Neuronal stem cell (in vitro differentiated cells): ENCODE data around the gene SERPINA9.

Source experiments
- DNase-seq: peaks from one replicate; pipeline ENCODE4 v3.0.0-alpha.2; 2013; ENCODE audit warnings: low spot score
- H2AFZ ChIP-seq: one replicate; pipeline ENCODE4 v1.6.1; 2013; ENCODE audit warnings: mild to moderate bottlenecking, low read length, inconsistent platforms
- H2AK5ac ChIP-seq: 2 replicates; pipeline ENCODE4 v1.6.1; 2013; ENCODE audit warnings: low read depth, mild to moderate bottlenecking, inconsistent platforms, low read length, moderate library complexity, mixed read lengths
- H2BK120ac ChIP-seq: 2 replicates; pipeline ENCODE4 v1.6.1; 2013; ENCODE audit warnings: low read depth, mild to moderate bottlenecking, inconsistent platforms, low read length, moderate library complexity, mixed read lengths
- H2BK12ac ChIP-seq: one replicate; pipeline ENCODE4 v1.6.1; 2013; ENCODE audit warnings: low read length, inconsistent platforms
- H2BK15ac ChIP-seq: 2 replicates; pipeline ENCODE4 v1.6.1; 2013; ENCODE audit warnings: mild to moderate bottlenecking, low read length, inconsistent platforms, mixed read lengths
- H2BK5ac ChIP-seq: one replicate; pipeline ENCODE4 v1.6.1; 2013; ENCODE audit warnings: inconsistent platforms, mild to moderate bottlenecking, low read length, moderate library complexity
- H3K14ac ChIP-seq: one replicate; pipeline ENCODE4 v1.6.1; 2013; ENCODE audit warnings: low read length, inconsistent platforms
- H3K18ac ChIP-seq: 2 replicates; pipeline ENCODE4 v1.6.1; 2013; ENCODE audit warnings: low read length, inconsistent platforms
- H3K23ac ChIP-seq: 2 replicates; pipeline ENCODE4 v1.6.1; 2013; ENCODE audit warnings: low read depth, mild to moderate bottlenecking, mixed read lengths, low read length, inconsistent platforms; ENCODE audit not compliant: poor library complexity
- H3K27ac ChIP-seq: replicated peaks from 3 replicates; pipeline ENCODE4 v1.5.1; 2013; ENCODE audit warnings: low read length, inconsistent platforms
- H3K27me3 ChIP-seq, 3 experiments: 2 replicates each; pipeline ENCODE4 v1.6.1; 2013; ENCODE audit warnings: low read length in 3 of 3, mild to moderate bottlenecking in 2 of 3, inconsistent platforms in 1 of 3, low read depth in 1 of 3, mixed read lengths in 1 of 3, moderate library complexity in 1 of 3; ENCODE audit not compliant: control insufficient read depth in 3 of 3, insufficient read depth in 3 of 3
- H3K36me3 ChIP-seq, 2 donors: replicated peaks in 1 of 2; 2 replicates each; pipeline ENCODE4 v1.6.1; 2013; ENCODE audit warnings: low read length in 2 of 2; ENCODE audit not compliant: control insufficient read depth in 2 of 2, insufficient read depth in 2 of 2
- H3K4ac ChIP-seq: 2 replicates; pipeline ENCODE4 v1.6.1; 2013; ENCODE audit warnings: inconsistent platforms, mild to moderate bottlenecking, low read length, moderate library complexity
- H3K4me1 ChIP-seq, 2 donors: 1 replicate in 1 of 2; 2 replicates in 1 of 2; pipeline ENCODE4 v1.6.1; 2013; ENCODE audit warnings: low read length in 2 of 2, low read depth in 1 of 2; ENCODE audit not compliant: control insufficient read depth in 2 of 2, insufficient read depth in 1 of 2
- H3K4me2 ChIP-seq: one replicate; pipeline ENCODE4 v1.6.1; 2013; ENCODE audit warnings: mild to moderate bottlenecking, low read length, inconsistent platforms; ENCODE audit not compliant: insufficient read depth, poor library complexity, severe bottlenecking
- H3K4me3 ChIP-seq, 2 donors: 2 replicates each; pipeline ENCODE4 v1.5.1; 2013; ENCODE audit warnings: low read length in 2 of 2, mild to moderate bottlenecking in 2 of 2, inconsistent platforms in 1 of 2, moderate library complexity in 1 of 2
- H3K79me1 ChIP-seq: one replicate; pipeline ENCODE4 v1.6.1; 2013; ENCODE audit warnings: low read depth, mild to moderate bottlenecking, inconsistent platforms, low read length, moderate library complexity
- H3K9ac ChIP-seq: one replicate; pipeline ENCODE4 v1.6.1; 2013; ENCODE audit warnings: mild to moderate bottlenecking, low read depth, low read length, inconsistent platforms; ENCODE audit not compliant: poor library complexity
- H3K9me3 ChIP-seq, 2 donors: replicated peaks in 1 of 2; 2 replicates each; pipeline versions ENCODE3 to v1.6.1; 2013; ENCODE audit warnings: low read length in 2 of 2, mild to moderate bottlenecking in 2 of 2, inconsistent platforms in 1 of 2, low read depth in 1 of 2, mixed read lengths in 1 of 2, moderate library complexity in 1 of 2; ENCODE audit not compliant: control insufficient read depth in 2 of 2, insufficient read depth in 1 of 2
- H4K8ac ChIP-seq: one replicate; pipeline ENCODE4 v1.6.1; 2013; ENCODE audit warnings: low read depth, mild to moderate bottlenecking, inconsistent platforms, low read length, moderate library complexity
- H4K91ac ChIP-seq: one replicate; pipeline ENCODE4 v1.6.1; 2013; ENCODE audit warnings: low read length, low read depth, mild to moderate bottlenecking, inconsistent platforms; ENCODE audit not compliant: poor library complexity
- WGBS, 2 donors: extraction: QIAGEN DNeasy Blood & Tissue Kit; methylation state at CpG; one replicate each; pipeline ENCODE4 v1.1.7; 2013; ENCODE audit warnings: missing lambda C conversion rate in 2 of 2, mixed read lengths in 1 of 2; ENCODE audit not compliant: insufficient read length in 2 of 2, insufficient replicate concordance in 1 of 2; ENCODE audit errors: extremely low coverage in 2 of 2; 5-methylcytosine and 5-hydroxymethylcytosine counted together

SERPINA9 gene

GRCh38 chr14:94441130-94441529 is 34.9 kb downstream of the SERPINA9 start:
- Histone ChIP-seq H4K91ac (no peak overlapping the region), H2BK120ac (no peak overlapping the region), H2BK5ac (no peak overlapping the region), H3K79me1 (no peaks in the 10 kb centered on the region), H4K8ac (no peak overlapping the region), H3K14ac (peak overlapping the region; percentile 12), H3K9ac (no peak overlapping the region), H3K36me3 (no peaks in the 10 kb centered on the region), H3K4me1 (no peaks in the 10 kb centered on the region), H2AK5ac (no peak overlapping the region), H3K23ac (no peak overlapping the region), H3K4me2 (no peak overlapping the region), H2BK15ac (no peak overlapping the region), H3K4ac (no peak overlapping the region), H3K27me3 (no peaks in the 10 kb centered on the region), H2BK12ac (no peak overlapping the region), H2AFZ (no peak overlapping the region), H3K27ac (no peak overlapping the region), H3K18ac (no peak overlapping the region), H3K4me3 (peak overlapping the region in 1 of 2 donors; percentile 31), H3K9me3 (no peaks in the 10 kb centered on the region)
- no CpG with 5 or more reads among the region's 4 CpGs for WGBS, 2 donors
- no peak for DNase-seq

- no peak overlapping the region for H3K27ac ChIP-seq
- no peaks in the 10 kb centered on the region for H3K79me1 ChIP-seq
Observed at GRCh38 chr14:94439453-94440057, 36.4 kb downstream of the SERPINA9 start.

GRCh38 chr14:94428610-94429009 is 47.4 kb downstream of the SERPINA9 start:
- no peak for DNase-seq
- H2BK120ac ChIP-seq: no peak overlapping the region
- no peak overlapping the region for H2AK5ac ChIP-seq
- no peak overlapping the region for H3K18ac ChIP-seq
- H3K9me3 ChIP-seq: no peaks in the 10 kb centered on the region
- peaks cover 0 to 3% of the 10 kb centered on the region in 2 donors for H3K4me1 ChIP-seq
- H3K79me1 ChIP-seq: no peaks in the 10 kb centered on the region
- no peak overlapping the region for H3K4me2 ChIP-seq
- H2BK12ac ChIP-seq: no peak overlapping the region
- H3K23ac ChIP-seq: no peak overlapping the region
- no peak overlapping the region for H3K4me3 ChIP-seq
- no CpG with 5 or more reads among the region's 2 CpGs for WGBS, 2 donors
- no peak overlapping the region for H2AFZ ChIP-seq
- H4K8ac ChIP-seq: no peak overlapping the region
- no peak overlapping the region for H3K27ac ChIP-seq
- no peak overlapping the region for H2BK5ac ChIP-seq
- no peak overlapping the region for H3K4ac ChIP-seq
- H3K14ac ChIP-seq: no peak overlapping the region
- no peaks in the 10 kb centered on the region for H3K36me3 ChIP-seq
- no peak overlapping the region for H2BK15ac ChIP-seq
- no peak overlapping the region for H3K9ac ChIP-seq
- no peaks in the 10 kb centered on the region for H3K27me3 ChIP-seq
- H4K91ac ChIP-seq: no peak overlapping the region

More at GRCh38 chr14:94439453-94440057, 36.4 kb downstream of the SERPINA9 start:
- no peak overlapping the region for H2BK5ac ChIP-seq
- no peak overlapping the region for H3K23ac ChIP-seq
- no peak overlapping the region for H2BK120ac ChIP-seq
- no peak overlapping the region for H4K91ac ChIP-seq
- H3K14ac ChIP-seq: no peak overlapping the region
- H3K4me1 ChIP-seq: no peaks in the 10 kb centered on the region
- no peak overlapping the region for H2BK15ac ChIP-seq
- H3K4me2 ChIP-seq: no peak overlapping the region
- no peak overlapping the region for H2AFZ ChIP-seq
- no CpG with 5 or more reads among the region's 5 CpGs for WGBS, 2 donors
- H3K9ac ChIP-seq: no peak overlapping the region
- no peaks in the 10 kb centered on the region for H3K9me3 ChIP-seq
- H4K8ac ChIP-seq: no peak overlapping the region
- H3K4ac ChIP-seq: no peak overlapping the region
- H3K18ac ChIP-seq: no peak overlapping the region
- H2BK12ac ChIP-seq: no peak overlapping the region
- no peak overlapping the region for H2AK5ac ChIP-seq
- H3K4me3 ChIP-seq: no peak overlapping the region
- no peak for DNase-seq
- H3K27me3 ChIP-seq: no peaks in the 10 kb centered on the region
- H3K36me3 ChIP-seq: no peaks in the 10 kb centered on the region

- Histone ChIP-seq H3K79me1 (no peaks in the 10 kb centered on the region), H3K23ac (no peak overlapping the region), H4K8ac (no peak overlapping the region), H2BK12ac (no peak overlapping the region), H3K4me2 (no peak overlapping the region), H3K4me3 (no peak overlapping the region), H3K9ac (no peak overlapping the region), H3K27me3 (no peaks in the 10 kb centered on the region), H2AFZ (no peak overlapping the region), H2AK5ac (no peak overlapping the region), H3K14ac (no peak overlapping the region), H3K4me1 (peaks cover 0 to 3% of the 10 kb centered on the region in 2 donors), H3K4ac (no peak overlapping the region), H3K27ac (no peak overlapping the region), H3K9me3 (no peaks in the 10 kb centered on the region), H2BK15ac (no peak overlapping the region), H2BK5ac (no peak overlapping the region), H3K36me3 (no peaks in the 10 kb centered on the region), H2BK120ac (no peak overlapping the region), H4K91ac (no peak overlapping the region), H3K18ac (no peak overlapping the region)
- no CpG with 5 or more reads among the region's 9 CpGs for WGBS, 2 donors
- DNase-seq: no peak
Observed at GRCh38 chr14:94427016-94427613, 48.9 kb downstream of the SERPINA9 start.
